Liver (tissue), 9 donors: ENCODE data around the gene MTM1. TPM values are rescaled to one million over a fixed set of nuclear protein-coding genes. Genes with fewer than 3 reads are reported as not detected.
A peak's percentile ranks its signal among the peaks of the same experiment; 100 is the strongest.

Experiments
- DNase-seq: peaks from one replicate; pipeline ENCODE4 v3.0.0-alpha.2; 2017; ENCODE audit warnings: low spot score
- H3K27ac ChIP-seq, 2 donors: one replicate each; pipeline ENCODE4 v1.7.0; 2013; ENCODE audit warnings: inconsistent platforms in 2 of 2, low read length in 2 of 2, control low read depth in 1 of 2, low read depth in 1 of 2, mild to moderate bottlenecking in 1 of 2
- H3K27me3 ChIP-seq, 4 donors: one replicate each; pipeline versions ENCODE4 v1.6.1 to v1.7.0; 2013; ENCODE audit warnings: low read length in 3 of 4, inconsistent platforms in 1 of 4, mild to moderate bottlenecking in 1 of 4, moderate library complexity in 1 of 4; ENCODE audit not compliant: control insufficient read depth in 4 of 4, insufficient read depth in 4 of 4
- H3K36me3 ChIP-seq, 4 donors: one replicate each; pipeline versions ENCODE4 v1.6.1 to v1.7.0; 2013; ENCODE audit warnings: low read length in 3 of 4, mild to moderate bottlenecking in 3 of 4, low read depth in 1 of 4, moderate library complexity in 1 of 4; ENCODE audit not compliant: control insufficient read depth in 4 of 4, insufficient read depth in 3 of 4
- H3K4me1 ChIP-seq, 4 donors: one replicate each; pipeline versions ENCODE4 v1.6.1 to v1.7.0; 2013; ENCODE audit warnings: low read length in 3 of 4, mild to moderate bottlenecking in 3 of 4, moderate library complexity in 1 of 4; ENCODE audit not compliant: control insufficient read depth in 4 of 4, insufficient read depth in 4 of 4
- H3K4me3 ChIP-seq, 3 donors: one replicate each; pipeline versions ENCODE4 v1.6.1 to v1.7.0; 2013; ENCODE audit warnings: low read length in 3 of 3, control low read depth in 1 of 3, low read depth in 1 of 3, mild to moderate bottlenecking in 1 of 3
- H3K9ac ChIP-seq, 2 donors: one replicate each; pipeline ENCODE4 v1.7.0; 2013; ENCODE audit warnings: low read length in 2 of 2, mild to moderate bottlenecking in 2 of 2, moderate library complexity in 2 of 2, control low read depth in 1 of 2, low read depth in 1 of 2
- H3K9me3 ChIP-seq, 4 donors: one replicate each; pipeline versions ENCODE4 v1.6.1 to v1.7.0; 2013; ENCODE audit warnings: low read length in 3 of 4; ENCODE audit not compliant: control insufficient read depth in 4 of 4
- ATF3 ChIP-seq: IDR thresholded peaks from 2 replicates; pipeline ENCODE4 v1.6.1; 2016; ENCODE audit warnings: antibody characterized with exemption
- CTCF ChIP-seq: fragments of 150-350 bp; IDR thresholded peaks from 2 replicates; pipeline ENCODE4 v1.5.1; 2017; ENCODE audit warnings: improper control_type of control experiment, low read depth, low read length; ENCODE audit not compliant: missing input control
- EGR1 ChIP-seq, 2 donors: IDR thresholded peaks; 2 replicates each; pipeline ENCODE4 v1.6.1; 2016 to 2018; ENCODE audit warnings: antibody characterized with exemption in 2 of 2, low read depth in 2 of 2
- FOXA1 ChIP-seq: IDR thresholded peaks from 2 replicates; pipeline ENCODE4 v1.6.1; 2016; ENCODE audit warnings: antibody characterized with exemption
- FOXA2 ChIP-seq: IDR thresholded peaks from 2 replicates; pipeline ENCODE4 v1.6.1; 2016; ENCODE audit warnings: antibody characterized with exemption
- GABPA ChIP-seq, 2 donors: IDR thresholded peaks in 1 of 2; conservative IDR thresholded peaks in 1 of 2; 2 replicates each; pipeline ENCODE4 v1.6.1; 2016; ENCODE audit warnings: antibody characterized with exemption in 2 of 2, mild to moderate bottlenecking in 1 of 2, moderate library complexity in 1 of 2
- HNF4A ChIP-seq, 2 donors: conservative IDR thresholded peaks; 2 replicates each; pipeline ENCODE4 v1.6.1; 2016; ENCODE audit warnings: antibody characterized with exemption in 2 of 2, mild to moderate bottlenecking in 2 of 2
- JUND ChIP-seq, 2 donors: IDR thresholded peaks; 2 replicates each; pipeline ENCODE4 v1.6.1; 2016; ENCODE audit warnings: antibody characterized with exemption in 2 of 2
- MAX ChIP-seq: IDR thresholded peaks from 2 replicates; pipeline ENCODE4 v1.6.1; 2016; ENCODE audit warnings: antibody characterized with exemption
- NR2F2 ChIP-seq: IDR thresholded peaks from 2 replicates; pipeline ENCODE4 v1.6.1; 2016; ENCODE audit warnings: antibody characterized with exemption
- RAD21 ChIP-seq, 2 donors: IDR thresholded peaks; 2 replicates each; pipeline ENCODE4 v1.6.1; 2016; ENCODE audit warnings: antibody characterized with exemption in 2 of 2, mild to moderate bottlenecking in 2 of 2
- REST ChIP-seq: IDR thresholded peaks from 2 replicates; pipeline ENCODE4 v1.6.1; 2016; ENCODE audit warnings: antibody characterized with exemption, mild to moderate bottlenecking
- SP1 ChIP-seq: IDR thresholded peaks from 2 replicates; pipeline ENCODE4 v1.6.1; 2018; ENCODE audit warnings: antibody characterized with exemption, mild to moderate bottlenecking
- TAF1 ChIP-seq: conservative IDR thresholded peaks from 2 replicates; pipeline ENCODE4 v1.6.1; 2016; ENCODE audit warnings: antibody characterized with exemption, mild to moderate bottlenecking
- YY1 ChIP-seq: IDR thresholded peaks from 2 replicates; pipeline ENCODE4 v1.6.1; 2016; ENCODE audit warnings: antibody characterized with exemption, mild to moderate bottlenecking
- ZBTB33 ChIP-seq: IDR thresholded peaks from 2 replicates; pipeline ENCODE4 v1.6.1; 2016; ENCODE audit warnings: antibody characterized with exemption
- WGBS: extraction: QIAGEN DNeasy Blood & Tissue Kit; methylation state at CpG from one replicate; pipeline ENCODE4 v1.1.7; 2013; 5-methylcytosine and 5-hydroxymethylcytosine counted together
- polyA plus RNA-seq, 2 donors: library from polyadenylated mRNA; stranded (reverse) in 1 of 2; unstranded in 1 of 2; fragments of 200-250 nt in 1 of 2; fragments of >200 nt in 1 of 2; fragmentation: Nextera tagmentation in 1 of 2; extraction: Ambion mirVana in 1 of 2; gene quantifications; one replicate each; pipeline versions ENCODE4 v1.2.1 to v1.2.3, GENCODE V29; 2013 to 2015
- total RNA-seq, 2 donors: library from RNA; depleted of rRNA; stranded (reverse); fragments of >200 nt; gene quantifications; one replicate each; pipeline ENCODE4 v1.2.3, GENCODE V29; 2014
- donor health status: healthy.
- donor health status: healthy.
- donor health status: healthy.
- donor health status: healthy.
- donor health status: healthy.

MTM1 gene
- total and polyA plus RNA-seq, 4 donors: 5.9 to 21.2 (median 11.4) TPM

- no peak for DNase-seq
- Histone ChIP-seq H3K36me3 (no peaks in the 10 kb centered on the region), H3K27me3 (no peaks in the 10 kb centered on the region), H3K4me3 (no peak overlapping the region), H3K27ac (no peak overlapping the region), H3K9ac (no peak overlapping the region), H3K4me1 (peaks cover 7 to 20% (median 11%) of the 10 kb centered on the region in 4 donors), H3K9me3 (no peaks in the 10 kb centered on the region)
- TF ChIP-seq FOXA1: no peak
- TF ChIP-seq SP1: no peak
- no peak for TF ChIP-seq TAF1
- TF ChIP-seq ZBTB33: no peak
- TF ChIP-seq CTCF: no peak
- no peak for TF ChIP-seq NR2F2
- no peak for TF ChIP-seq GABPA (IDR thresholded peaks at IDR 0.05 in 1 of 2, conservative IDR thresholded peaks at IDR 0.05 in 1 of 2)
- TF ChIP-seq HNF4A (conservative IDR thresholded peaks at IDR 0.05): no peak
- TF ChIP-seq MAX: no peak
- TF ChIP-seq YY1: no peak
- no peak for TF ChIP-seq REST
- no peak for TF ChIP-seq ATF3
- no peak for TF ChIP-seq EGR1 (IDR thresholded peaks at IDR 0.05; ENCODE audit: low read depth in 2 of 2)
- TF ChIP-seq RAD21 (IDR thresholded peaks at IDR 0.05): no peak
- TF ChIP-seq FOXA2: no peak
- WGBS: 96% methylated on average over 2 of the region's 2 CpGs
Measured at GRCh38 chrX:150548684-150549083, 19.7 kb upstream of the MTM1 start.

GRCh38 chrX:150551963-150552362, 16.5 kb upstream of the MTM1 start:
- Histone ChIP-seq H3K4me1 (peaks cover 4 to 14% (median 7%) of the 10 kb centered on the region in 4 donors), H3K27me3 (no peaks in the 10 kb centered on the region), H3K36me3 (no peaks in the 10 kb centered on the region), H3K9ac (no peak overlapping the region), H3K4me3 (no peak overlapping the region), H3K27ac (no peak overlapping the region), H3K9me3 (no peaks in the 10 kb centered on the region)
- 54% methylated on average over 3 of the region's 3 CpGs for WGBS
- TF ChIP-seq JUND (IDR thresholded peaks at IDR 0.05) (no peak), HNF4A (conservative IDR thresholded peaks at IDR 0.05) (peak in 1 of 2 donors; percentile 23)
- DNase-seq: no peak
